Activated T-cell treated with anti-CD3 and anti-CD28 coated beads, Interleukin-2, amount 50 U/mL, for 4 hours (primary cell): Measurements from ENCODE around the gene NAPB. TPM values are rescaled to one million over a fixed set of nuclear protein-coding genes. Genes with fewer than 3 reads are reported as not detected.

Experiments
- ATAC-seq, 2 donors: fragments of 200-7000 bp; cut with Tn5 transposase; one replicate each; pipeline ENCODE4 v1.10.0; 2021
- DNase-seq: peaks from one replicate; pipeline ENCODE4 v3.0.0-alpha.2; 2020
- H3K27me3 Mint-ChIP-seq: one replicate; pipeline ENCODE4 v1.8.0; 2021; ENCODE audit warnings: low read depth, mixed read lengths
- H3K36me3 Mint-ChIP-seq: one replicate; pipeline ENCODE4 v1.8.0; 2022; ENCODE audit warnings: mixed read lengths; ENCODE audit not compliant: insufficient read depth
- H3K4me1 Mint-ChIP-seq: one replicate; pipeline ENCODE4 v1.8.0; 2021; ENCODE audit warnings: low read depth, mixed read lengths
- H3K4me3 Mint-ChIP-seq: one replicate; pipeline ENCODE4 v1.8.0; 2021; ENCODE audit warnings: mild to moderate bottlenecking, moderate library complexity, mixed read lengths
- H3K9me3 Mint-ChIP-seq: one replicate; pipeline ENCODE4 v1.8.0; 2021; ENCODE audit warnings: mixed read lengths
- total RNA-seq, 3 donors: library from RNA; stranded (reverse); gene quantifications; one replicate each; pipeline ENCODE4 v1.2.1, GENCODE V29; 2021

NAPB gene
- total RNA-seq, 3 donors from 2014 or later = 2.5 to 5.2 (median 3.5) TPM

- Mint-ChIP-seq H3K4me3 (no peak overlapping the region), H3K4me1 (peaks cover 3% of the 10 kb centered on the region), H3K36me3 (no peaks in the 10 kb centered on the region), H3K9me3 (no peaks in the 10 kb centered on the region), H3K27me3 (peaks cover 4% of the 10 kb centered on the region)
- no peak for DNase-seq
- no peak for ATAC-seq
Measured at GRCh38 chr20:23343590-23343989, 77.7 kb downstream of the NAPB start.

GRCh38 chr20:23341073-23341472, 80.2 kb downstream of the NAPB start:
- Mint-ChIP-seq H3K36me3 (no peaks in the 10 kb centered on the region), H3K4me3 (no peak overlapping the region), H3K4me1 (no peaks in the 10 kb centered on the region), H3K27me3 (peaks cover 4% of the 10 kb centered on the region), H3K9me3 (no peaks in the 10 kb centered on the region)
- ATAC-seq (no peak), DNase-seq (no peak)

- H3K9me3 Mint-ChIP-seq = no peaks in the 10 kb centered on the region
- H3K4me3 Mint-ChIP-seq = no peak overlapping the region
- H3K36me3 Mint-ChIP-seq = no peaks in the 10 kb centered on the region
- peaks cover 4% of the 10 kb centered on the region for H3K27me3 Mint-ChIP-seq
- DNase-seq = no peak
- no peaks in the 10 kb centered on the region for H3K4me1 Mint-ChIP-seq
- no peak for ATAC-seq
Measured at GRCh38 chr20:23340524-23340923, 80.8 kb downstream of the NAPB start.

GRCh38 chr20:23339986-23340385, 81.3 kb downstream of the NAPB start:
- Mint-ChIP-seq H3K36me3 (no peaks in the 10 kb centered on the region), H3K4me3 (no peak overlapping the region), H3K9me3 (no peaks in the 10 kb centered on the region), H3K4me1 (no peaks in the 10 kb centered on the region), H3K27me3 (peaks cover 4% of the 10 kb centered on the region)
- DNase-seq (no peak), ATAC-seq (no peak)

GRCh38 chr20:23337312-23337711, 84.0 kb downstream of the NAPB start:
- ATAC-seq (no peak), DNase-seq (no peak)
- Mint-ChIP-seq H3K27me3 (peaks cover 4% of the 10 kb centered on the region), H3K4me1 (peaks cover 3% of the 10 kb centered on the region), H3K9me3 (no peaks in the 10 kb centered on the region), H3K36me3 (no peaks in the 10 kb centered on the region), H3K4me3 (no peak overlapping the region)

GRCh38 chr20:23336476-23336875, 84.8 kb downstream of the NAPB start:
- DNase-seq (no peak), ATAC-seq (no peak)
- Mint-ChIP-seq H3K27me3 (peaks cover 4% of the 10 kb centered on the region), H3K36me3 (no peaks in the 10 kb centered on the region), H3K4me1 (peaks cover 3% of the 10 kb centered on the region), H3K9me3 (no peaks in the 10 kb centered on the region), H3K4me3 (no peak overlapping the region)

- ATAC-seq (no peak), DNase-seq (no peak)
- peaks cover 3% of the 10 kb centered on the region for H3K27me3 Mint-ChIP-seq
- H3K36me3 Mint-ChIP-seq = no peaks in the 10 kb centered on the region
- H3K9me3 Mint-ChIP-seq = no peaks in the 10 kb centered on the region
- peaks cover 3% of the 10 kb centered on the region for H3K4me1 Mint-ChIP-seq
- no peak overlapping the region for H3K4me3 Mint-ChIP-seq
Measured at GRCh38 chr20:23335521-23335920, 85.8 kb downstream of the NAPB start.

GRCh38 chr20:23334111-23334510, 87.2 kb downstream of the NAPB start:
- no peak for DNase-seq
- no peaks in the 10 kb centered on the region for H3K36me3 Mint-ChIP-seq

DNA sequence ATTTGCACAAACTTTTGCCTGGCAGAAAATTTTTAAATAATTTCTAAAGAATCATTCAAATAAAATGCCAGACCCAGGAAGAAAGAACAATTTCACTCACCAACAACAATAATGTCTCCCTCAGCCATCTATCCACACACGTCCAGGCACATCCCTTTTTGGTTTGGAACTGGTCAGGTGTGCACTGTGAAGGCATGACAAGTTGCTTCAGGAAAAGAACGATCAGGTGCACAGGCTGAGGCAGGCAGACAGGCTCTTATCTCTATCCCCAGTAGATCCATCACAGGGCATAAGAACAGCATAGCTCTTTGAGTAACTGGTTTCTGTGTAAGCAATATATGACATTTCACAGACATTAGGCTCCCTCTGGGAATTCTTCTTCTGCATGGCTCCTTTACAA, 88.8 kb downstream of the NAPB start:
- Mint-ChIP-seq H3K36me3 (no peaks in the 10 kb centered on the region), H3K4me1 (peaks cover 3% of the 10 kb centered on the region), H3K4me3 (no peak overlapping the region), H3K9me3 (no peaks in the 10 kb centered on the region), H3K27me3 (no peaks in the 10 kb centered on the region)
- ATAC-seq = no peak
- DNase-seq = no peak

More at GRCh38 chr20:23334111-23334510, 87.2 kb downstream of the NAPB start:
- H3K9me3 Mint-ChIP-seq = no peaks in the 10 kb centered on the region
- H3K27me3 Mint-ChIP-seq = no peaks in the 10 kb centered on the region
- H3K4me1 Mint-ChIP-seq = peaks cover 3% of the 10 kb centered on the region
- ATAC-seq = no peak
- H3K4me3 Mint-ChIP-seq = no peak overlapping the region

DNA sequence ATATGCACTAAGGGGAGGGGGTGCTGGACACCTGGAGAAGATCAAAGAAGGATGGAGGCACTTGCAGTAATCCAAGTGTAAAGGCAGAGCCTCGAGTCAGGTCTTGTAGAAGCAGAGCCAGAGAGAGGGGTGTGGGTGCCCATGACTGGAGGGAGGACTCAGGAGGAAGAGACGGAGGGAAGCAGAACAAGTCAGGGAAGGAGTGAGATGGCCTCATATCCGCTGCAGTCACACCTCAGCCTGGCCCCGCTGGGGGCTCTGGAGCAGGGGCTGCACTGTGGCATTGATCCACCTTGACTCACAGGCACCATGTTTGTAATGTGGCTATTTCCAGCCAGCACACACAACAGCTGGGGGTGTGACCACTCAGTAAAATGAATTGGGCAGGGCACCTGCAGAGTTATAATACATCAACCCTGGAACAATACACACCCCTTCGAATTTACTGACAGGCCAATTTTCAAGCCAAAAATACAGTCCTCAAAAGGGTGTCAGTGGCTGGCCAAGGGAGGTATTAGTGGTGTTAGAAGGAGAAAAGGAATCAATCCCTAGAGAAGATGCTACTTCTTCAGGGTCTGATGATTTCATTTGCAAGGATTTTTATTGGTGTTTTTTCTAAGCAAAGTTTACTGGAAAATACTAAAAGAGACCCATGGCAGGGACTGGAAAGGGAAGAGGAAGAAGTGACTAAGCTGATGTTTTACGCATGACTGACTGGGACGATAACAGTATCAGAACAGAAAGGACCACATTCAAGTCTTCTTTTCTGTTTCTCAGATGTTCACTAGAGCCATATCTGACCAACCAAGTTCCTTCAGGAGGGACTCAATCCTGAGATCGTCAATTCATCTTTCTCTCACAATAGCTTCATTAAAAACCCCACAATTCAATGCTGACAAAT, 89.6 kb downstream of the NAPB start:
- ATAC-seq (no peak), DNase-seq (no peak)
- H3K4me3 Mint-ChIP-seq = no peak overlapping the region
- H3K4me1 Mint-ChIP-seq = peaks cover 3% of the 10 kb centered on the region
- no peaks in the 10 kb centered on the region for H3K9me3 Mint-ChIP-seq
- no peaks in the 10 kb centered on the region for H3K36me3 Mint-ChIP-seq
- H3K27me3 Mint-ChIP-seq = no peaks in the 10 kb centered on the region

GRCh38 chr20:23327617-23328333, 93.5 kb downstream of the NAPB start:
- DNase-seq (no peak), ATAC-seq (no peak)
- Mint-ChIP-seq H3K4me1 (no peaks in the 10 kb centered on the region), H3K9me3 (no peaks in the 10 kb centered on the region), H3K4me3 (no peak overlapping the region), H3K36me3 (no peaks in the 10 kb centered on the region), H3K27me3 (no peaks in the 10 kb centered on the region)

DNA sequence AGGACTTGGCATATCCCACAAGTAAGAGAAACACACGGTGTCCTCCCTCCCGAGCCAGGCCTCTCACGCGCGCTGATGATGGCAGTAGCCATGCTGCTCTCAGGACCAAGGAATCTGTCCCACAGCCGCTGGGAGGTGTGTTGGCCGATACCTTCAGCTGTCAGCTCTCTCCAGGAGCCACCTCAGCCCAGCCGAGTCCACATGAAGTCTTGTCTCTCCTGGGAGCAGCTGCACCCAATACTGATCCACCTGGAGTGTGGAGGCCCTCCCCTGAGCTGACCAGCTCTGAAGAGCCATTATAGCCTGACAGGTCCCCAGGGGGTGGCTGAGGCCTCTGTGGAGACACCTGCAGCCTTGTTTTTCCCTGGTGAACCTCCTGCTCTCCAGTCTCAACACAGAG, 94.5 kb downstream of the NAPB start:
- DNase-seq (no peak), ATAC-seq (no peak)
- Mint-ChIP-seq H3K4me1 (no peaks in the 10 kb centered on the region), H3K4me3 (no peak overlapping the region), H3K9me3 (no peaks in the 10 kb centered on the region), H3K36me3 (no peaks in the 10 kb centered on the region), H3K27me3 (no peaks in the 10 kb centered on the region)

DNA sequence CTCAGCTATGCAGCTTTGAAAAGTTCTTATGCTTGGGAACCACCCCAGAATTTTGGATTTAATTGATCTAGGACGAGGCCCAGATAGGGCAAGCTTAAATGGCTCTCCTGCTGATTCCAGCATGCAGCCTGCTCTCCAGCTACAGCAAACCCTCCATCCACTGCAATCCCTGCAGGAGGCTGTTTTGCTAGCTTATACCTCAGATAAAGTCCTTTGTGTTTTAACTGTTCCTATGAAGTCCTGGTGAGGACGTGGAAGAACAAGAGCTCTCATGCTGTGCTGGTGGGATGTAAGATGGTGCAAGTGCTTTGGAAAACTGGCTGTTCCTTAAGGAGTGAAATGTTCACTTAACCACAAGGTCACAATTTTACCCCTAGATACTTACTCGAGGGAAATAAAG, 96.2 kb downstream of the NAPB start:
- no peaks in the 10 kb centered on the region for H3K4me1 Mint-ChIP-seq
- DNase-seq (no peak), ATAC-seq (no peak)
- H3K9me3 Mint-ChIP-seq = no peaks in the 10 kb centered on the region
- H3K27me3 Mint-ChIP-seq = no peaks in the 10 kb centered on the region
- H3K4me3 Mint-ChIP-seq = no peak overlapping the region
- H3K36me3 Mint-ChIP-seq = no peaks in the 10 kb centered on the region
